HUES64 (cell line): ENCODE measurements around the gene COMMD3. TPM values are rescaled to one million over a fixed set of nuclear protein-coding genes. Genes with fewer than 3 reads are reported as not detected.

Experiments used
- H3K27ac ChIP-seq: 2 replicates; pipeline ENCODE4 v1.7.0; 2013; ENCODE audit warnings: low read depth, low read length, inconsistent platforms
- H3K27me3 ChIP-seq: 2 replicates; pipeline ENCODE4 v1.6.1; 2013; ENCODE audit warnings: mild to moderate bottlenecking, low read length; ENCODE audit not compliant: insufficient read depth
- H3K36me3 ChIP-seq: 2 replicates; pipeline ENCODE4 v1.6.1; 2013; ENCODE audit warnings: mild to moderate bottlenecking, low read length; ENCODE audit not compliant: insufficient read depth
- H3K4me1 ChIP-seq: 2 replicates; pipeline ENCODE4 v1.6.1; 2013; ENCODE audit warnings: mild to moderate bottlenecking, low read length, moderate library complexity; ENCODE audit not compliant: insufficient read depth
- H3K4me3 ChIP-seq: 2 replicates; pipeline ENCODE4 v1.5.1; 2013; ENCODE audit warnings: mild to moderate bottlenecking, low read length, moderate library complexity
- H3K9ac ChIP-seq: 2 replicates; pipeline ENCODE4 v1.6.1; 2013; ENCODE audit warnings: mild to moderate bottlenecking, low read depth, low read length
- H3K9me3 ChIP-seq: 2 replicates; pipeline ENCODE4 v1.6.1; 2013; ENCODE audit warnings: low read depth, low read length; ENCODE audit not compliant: insufficient read depth
- WGBS: fragments of 150-250, 120-280 bp; methylation state at CpG from one replicate; pipeline ENCODE4 v1.1.7; 2013; ENCODE audit warnings: missing lambda C conversion rate; 5-methylcytosine and 5-hydroxymethylcytosine counted together
- polyA plus RNA-seq, 2 experiments: library from polyadenylated mRNA; stranded (reverse); fragments of 50-300 nt; gene quantifications; one replicate each; pipeline ENCODE4 v1.2.3, GENCODE V29; 2013

Gene COMMD3
- polyA plus RNA-seq (2013, experiment 1 of 2): 3.1 TPM
- polyA plus RNA-seq (2013, experiment 2 of 2): 7.7 TPM

- Histone ChIP-seq H3K27me3 (peaks cover 81% of the 10 kb centered on the region), H3K27ac (peak within 1 kb of the TSS; percentile 2; the same call in 1 of the 2 replicates), H3K9me3 (no peaks in the 10 kb centered on the region), H3K4me3 (peak within 1 kb of the TSS; percentile 74), H3K36me3 (no peaks in the 10 kb centered on the region), H3K9ac (peak within 1 kb of the TSS; percentile 68), H3K4me1 (peaks cover 29% of the 10 kb centered on the region)
- WGBS: under 1% methylated on average over 63 of the region's 63 CpGs
These were observed at the start of gene COMMD3 for GRCh38 chr10:22316286-22317075. TSS of gene COMMD3 (plus strand) at chr10:22316388. CDS start at chr10:22316418, 30 bp downstream.

- Histone ChIP-seq H3K4me1 (no peaks in the 10 kb centered on the region), H3K9ac (no peak overlapping the region), H3K9me3 (no peaks in the 10 kb centered on the region), H3K27me3 (no peaks in the 10 kb centered on the region), H3K36me3 (no peaks in the 10 kb centered on the region), H3K27ac (no peak overlapping the region), H3K4me3 (no peak overlapping the region)
- 98% methylated on average over 2 of the region's 2 CpGs for WGBS
These were observed 47.7 kb upstream of the COMMD3 start for GRCh38 chr10:22268503-22268902.

- H3K4me1 ChIP-seq: no peaks in the 10 kb centered on the region
- H3K4me3 ChIP-seq: no peak overlapping the region
- no peaks in the 10 kb centered on the region for H3K27me3 ChIP-seq
- no peak overlapping the region for H3K9ac ChIP-seq
- no peak overlapping the region for H3K27ac ChIP-seq
- H3K9me3 ChIP-seq: no peaks in the 10 kb centered on the region
- 94% methylated on average over 6 of the region's 6 CpGs for WGBS
- H3K36me3 ChIP-seq: no peaks in the 10 kb centered on the region
These were observed 44.4 kb upstream of the COMMD3 start for GRCh38 chr10:22271786-22272185.

- Histone ChIP-seq H3K27ac (no peak overlapping the region), H3K9ac (no peak overlapping the region), H3K4me3 (no peak overlapping the region)
These were observed 37.8 kb upstream of the COMMD3 start for GRCh38 chr10:22278441-22278782.

GRCh38 chr10:22280078-22280477, 36.1 kb upstream of the COMMD3 start:
- no peak overlapping the region for H3K27ac ChIP-seq
- H3K27me3 ChIP-seq: no peaks in the 10 kb centered on the region
- no peak overlapping the region for H3K9ac ChIP-seq
- no peaks in the 10 kb centered on the region for H3K9me3 ChIP-seq
- no peak overlapping the region for H3K4me3 ChIP-seq
- H3K36me3 ChIP-seq: no peaks in the 10 kb centered on the region
- WGBS: 34% methylated on average over 6 of the region's 6 CpGs
- H3K4me1 ChIP-seq: peaks cover 24% of the 10 kb centered on the region

More at GRCh38 chr10:22278441-22278782, 37.8 kb upstream of the COMMD3 start:
- H3K27me3 ChIP-seq: no peaks in the 10 kb centered on the region
- WGBS: 100% methylated on average over 4 of the region's 4 CpGs
- H3K9me3 ChIP-seq: no peaks in the 10 kb centered on the region
- H3K4me1 ChIP-seq: peaks cover 24% of the 10 kb centered on the region
- no peaks in the 10 kb centered on the region for H3K36me3 ChIP-seq

- Histone ChIP-seq H3K9ac (no peak overlapping the region), H3K9me3 (no peaks in the 10 kb centered on the region), H3K4me1 (peaks cover 8% of the 10 kb centered on the region), H3K27me3 (no peaks in the 10 kb centered on the region), H3K4me3 (no peak overlapping the region), H3K36me3 (no peaks in the 10 kb centered on the region), H3K27ac (no peak overlapping the region)
- 91% methylated on average over 3 of the region's 3 CpGs for WGBS
These were observed 31.1 kb upstream of the COMMD3 start for GRCh38 chr10:22285130-22285529.

GRCh38 chr10:22293747-22294404, 22.3 kb upstream of the COMMD3 start:
- WGBS: 86% methylated on average over 3 of the region's 3 CpGs
- H3K27me3 ChIP-seq: peaks cover 2% of the 10 kb centered on the region; the same call in 1 of the 2 replicates
- no peaks in the 10 kb centered on the region for H3K9me3 ChIP-seq
- H3K36me3 ChIP-seq: no peaks in the 10 kb centered on the region
- H3K27ac ChIP-seq: no peak overlapping the region
- H3K4me3 ChIP-seq: no peak overlapping the region
- H3K4me1 ChIP-seq: no peaks in the 10 kb centered on the region
- no peak overlapping the region for H3K9ac ChIP-seq

- no peak overlapping the region for H3K4me3 ChIP-seq
- H3K9ac ChIP-seq: no peak overlapping the region
- WGBS: 90% methylated on average over 2 of the region's 2 CpGs
- no peak overlapping the region for H3K27ac ChIP-seq
- H3K36me3 ChIP-seq: no peaks in the 10 kb centered on the region
- H3K4me1 ChIP-seq: no peaks in the 10 kb centered on the region
- no peaks in the 10 kb centered on the region for H3K9me3 ChIP-seq
- peaks cover 2% of the 10 kb centered on the region; the same call in 1 of the 2 replicates for H3K27me3 ChIP-seq
These were observed 21.5 kb upstream of the COMMD3 start for GRCh38 chr10:22294694-22295093.

GRCh38 chr10:22301193-22301592, 15.0 kb upstream of the COMMD3 start:
- 95% methylated on average over 4 of the region's 4 CpGs for WGBS
- H3K27me3 ChIP-seq: peaks cover 2% of the 10 kb centered on the region; the same call in 1 of the 2 replicates

GRCh38 chr10:22303461-22303860, 12.7 kb upstream of the COMMD3 start:
- WGBS: 93% methylated on average over 3 of the region's 3 CpGs
- Histone ChIP-seq H3K9me3 (no peaks in the 10 kb centered on the region; the same call in 1 of the 2 replicates), H3K36me3 (no peaks in the 10 kb centered on the region), H3K4me1 (no peaks in the 10 kb centered on the region), H3K4me3 (no peak overlapping the region), H3K27ac (no peak overlapping the region), H3K9ac (no peak overlapping the region), H3K27me3 (no peaks in the 10 kb centered on the region; the same call in 1 of the 2 replicates)

More at GRCh38 chr10:22301193-22301592, 15.0 kb upstream of the COMMD3 start:
- Histone ChIP-seq H3K36me3 (no peaks in the 10 kb centered on the region), H3K9me3 (no peaks in the 10 kb centered on the region; the same call in 1 of the 2 replicates), H3K27ac (no peak overlapping the region), H3K4me3 (no peak overlapping the region), H3K4me1 (no peaks in the 10 kb centered on the region), H3K9ac (no peak overlapping the region)

- Histone ChIP-seq H3K4me1 (no peaks in the 10 kb centered on the region), H3K9me3 (no peaks in the 10 kb centered on the region; the same call in 1 of the 2 replicates), H3K9ac (no peak overlapping the region), H3K4me3 (no peak overlapping the region), H3K36me3 (no peaks in the 10 kb centered on the region), H3K27me3 (no peaks in the 10 kb centered on the region; the same call in 1 of the 2 replicates), H3K27ac (no peak overlapping the region)
- WGBS: no CpG with 5 or more reads among the region's 2 CpGs
These were observed 10.5 kb upstream of the COMMD3 start for GRCh38 chr10:22305721-22306120.
